Measurements from ENCODE around the gene TMEM272.

The TMEM272 gene

GRCh38 chr13:51844862-51845573 is at the start of gene TMEM272:
TSS of gene TMEM272 (minus strand) at chr13:51845177. CDS start at chr13:51838530, 6,647 bp downstream.
- no peak for DNase-seq (ENCODE audit: low read depth)

DNA sequence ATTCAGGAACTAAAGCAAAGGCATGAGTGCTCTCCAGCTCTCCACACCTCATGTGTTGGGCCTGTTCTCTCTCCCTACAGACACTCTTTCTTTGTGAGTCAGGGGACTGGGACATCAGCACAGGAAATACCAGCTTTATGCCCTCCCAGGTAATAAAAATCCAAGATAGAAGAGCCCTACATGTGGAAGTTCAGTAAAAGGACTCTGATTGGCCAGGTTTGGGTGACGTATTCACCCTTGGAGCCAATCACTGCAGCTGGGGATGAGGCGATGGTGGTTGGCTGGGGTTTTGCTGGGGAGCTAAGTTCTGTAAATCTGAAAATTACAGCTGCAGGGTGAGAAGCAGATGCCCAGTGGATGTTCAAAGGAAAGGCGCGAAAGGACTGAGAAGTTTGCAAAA is 49.3 kb upstream of the TMEM272 start:
- DNase-seq (ENCODE audit: low read depth): no peak

GRCh38 chr13:51892657-51893056 is 47.7 kb upstream of the TMEM272 start:
- DNase-seq (ENCODE audit: low read depth): no peak

DNA sequence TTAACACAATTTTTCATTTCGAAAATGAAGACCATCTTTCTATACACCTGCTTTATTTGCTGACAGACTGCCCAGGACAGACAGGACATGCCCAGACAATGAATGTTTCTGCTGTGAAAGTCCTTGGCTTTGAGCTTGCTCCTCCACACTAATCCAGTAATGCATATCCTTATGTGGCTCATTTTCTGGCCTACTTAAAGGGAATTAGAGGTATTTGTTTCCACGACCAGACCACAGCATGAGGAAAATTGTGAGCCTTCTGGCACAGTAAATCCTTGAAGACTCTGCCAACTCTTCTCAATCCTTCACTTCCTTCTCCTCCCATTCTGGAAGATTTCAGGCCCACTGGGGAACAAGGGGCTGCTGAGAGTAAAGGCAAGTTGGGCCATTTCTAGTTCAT is 42.5 kb upstream of the TMEM272 start:
- no peak for DNase-seq (ENCODE audit: low read depth)

- DNase-seq (ENCODE audit: low read depth): no peak
Observed at GRCh38 chr13:51885651-51886050, 40.7 kb upstream of the TMEM272 start.

DNA sequence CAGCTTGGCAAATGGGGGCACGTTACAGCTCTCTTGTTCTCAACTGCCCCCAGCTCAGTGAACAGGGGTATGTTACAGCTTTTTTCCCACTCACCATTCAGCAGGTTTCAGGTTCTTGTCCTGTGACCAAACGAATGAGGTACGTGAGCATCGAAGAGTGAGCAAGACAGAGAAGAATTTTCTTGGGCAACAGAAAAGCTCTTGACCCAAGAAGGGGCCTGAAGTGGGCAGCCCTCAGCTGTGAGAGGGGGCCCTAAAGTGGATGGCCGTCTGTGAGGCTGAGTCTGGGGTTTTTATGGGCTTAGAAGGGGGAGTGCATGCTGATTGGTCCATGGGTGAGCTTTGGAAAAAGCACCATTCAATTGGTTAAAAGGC is 38.2 kb upstream of the TMEM272 start:
- no peak for DNase-seq (ENCODE audit: low read depth)

GRCh38 chr13:51882570-51883225 is 37.7 kb upstream of the TMEM272 start:
- DNase-seq (ENCODE audit: low read depth): no peak

GRCh38 chr13:51881296-51881695 is 36.3 kb upstream of the TMEM272 start:
- DNase-seq (ENCODE audit: low read depth): no peak

DNA sequence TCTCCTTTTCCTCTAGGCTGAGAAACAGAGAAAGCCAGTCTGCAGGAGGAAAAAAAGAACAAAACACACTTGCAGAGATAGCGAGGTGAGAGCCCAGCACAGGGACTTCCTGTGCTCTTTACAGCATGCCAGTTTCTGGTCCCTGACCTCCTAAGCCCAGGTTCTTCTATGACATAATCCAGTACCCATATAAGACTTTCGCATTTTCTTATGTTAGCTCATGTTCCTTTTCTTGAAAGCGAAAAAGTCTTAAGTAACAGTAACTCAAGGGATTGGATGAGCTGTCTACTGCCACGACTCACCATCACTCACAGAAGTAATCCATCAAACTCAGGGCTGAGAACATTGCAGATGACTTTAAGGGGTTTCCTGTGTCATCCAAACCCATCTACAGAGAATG is 34.2 kb upstream of the TMEM272 start:
- DNase-seq (ENCODE audit: low read depth): no peak

GRCh38 chr13:51874651-51875050 is 29.7 kb upstream of the TMEM272 start:
- no peak for DNase-seq (ENCODE audit: low read depth)

DNA sequence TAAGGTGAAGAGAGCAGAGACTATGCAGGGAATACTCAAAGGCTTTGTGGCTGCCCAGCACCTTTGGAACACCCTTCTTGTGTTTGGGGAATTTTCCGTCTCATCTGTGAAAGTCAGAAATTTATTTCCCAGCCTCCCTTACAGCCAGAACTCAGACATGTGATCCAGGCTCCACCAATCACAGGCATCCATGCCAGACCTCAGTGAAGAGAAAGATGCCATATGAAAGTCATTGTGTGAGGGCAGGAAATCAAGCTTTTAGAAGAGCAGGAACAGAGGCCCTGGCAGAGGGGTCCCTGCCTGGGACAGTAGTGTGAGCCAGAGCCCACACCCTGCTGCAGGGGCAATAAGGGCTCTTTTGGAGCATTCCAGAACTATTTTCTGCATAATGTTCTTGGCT is 28.9 kb upstream of the TMEM272 start:
- DNase-seq (ENCODE audit: low read depth): no peak

DNA sequence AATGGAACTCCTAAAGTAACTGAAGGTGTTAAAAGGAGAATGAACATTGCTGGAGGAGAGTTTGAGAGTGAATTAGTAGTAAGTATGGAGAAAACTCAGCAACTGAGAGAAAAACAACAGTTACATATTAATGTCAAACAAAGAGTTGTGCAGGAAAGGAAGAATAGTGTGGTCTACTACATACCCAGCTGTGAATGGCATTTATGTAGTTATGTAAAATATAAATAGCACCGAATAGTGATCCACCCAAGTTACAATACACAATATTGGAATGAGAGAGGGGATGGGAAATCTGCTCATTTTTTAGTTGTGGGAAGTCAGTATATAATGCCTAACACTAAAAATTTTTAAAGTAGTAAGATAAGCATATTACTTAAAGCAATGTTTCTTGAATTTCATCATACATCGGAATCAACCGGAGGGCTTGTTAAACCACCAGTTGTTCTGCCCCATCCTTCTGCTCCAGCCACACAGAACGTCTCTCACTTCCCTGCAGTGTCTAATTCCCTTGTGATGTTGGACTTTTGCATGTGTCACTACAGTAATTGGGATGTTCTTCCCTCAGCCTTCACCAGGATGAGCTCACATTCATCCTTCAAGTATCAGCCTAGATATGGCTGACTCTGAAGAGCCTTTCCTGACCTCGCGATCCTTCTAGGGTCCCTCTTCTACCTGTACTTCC is 28.3 kb upstream of the TMEM272 start:
- DNase-seq (ENCODE audit: low read depth): no peak

GRCh38 chr13:51870616-51871015 is 25.6 kb upstream of the TMEM272 start:
- no peak for DNase-seq (ENCODE audit: low read depth)

DNA sequence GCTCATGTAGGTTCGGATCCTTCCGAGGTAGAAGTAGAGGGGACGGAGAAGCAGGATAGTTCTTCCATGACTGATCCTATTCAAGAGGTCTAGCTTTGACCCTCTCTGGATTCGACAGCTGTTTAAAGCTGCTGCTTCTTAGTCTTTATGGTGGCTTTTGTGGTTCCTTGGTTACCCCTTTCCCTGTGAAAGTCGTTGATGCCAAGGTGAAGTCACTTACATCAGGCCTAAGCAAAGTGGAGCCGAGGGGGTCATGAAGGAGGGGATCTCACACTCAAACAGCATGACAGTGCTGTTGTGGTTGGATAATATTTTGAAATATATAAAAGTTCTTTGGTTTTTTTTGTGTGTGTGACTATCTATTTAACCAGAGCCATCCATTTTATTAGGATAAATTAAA is 24.9 kb upstream of the TMEM272 start:
- no peak for DNase-seq (ENCODE audit: low read depth)

GRCh38 chr13:51867062-51867461 is 22.1 kb upstream of the TMEM272 start:
- DNase-seq (ENCODE audit: low read depth): no peak

- no peak for DNase-seq (ENCODE audit: low read depth)
Observed at GRCh38 chr13:51865838-51866237, 20.9 kb upstream of the TMEM272 start.

GRCh38 chr13:51862957-51863356 is 18.0 kb upstream of the TMEM272 start:
- DNase-seq (ENCODE audit: low read depth): no peak

DNA sequence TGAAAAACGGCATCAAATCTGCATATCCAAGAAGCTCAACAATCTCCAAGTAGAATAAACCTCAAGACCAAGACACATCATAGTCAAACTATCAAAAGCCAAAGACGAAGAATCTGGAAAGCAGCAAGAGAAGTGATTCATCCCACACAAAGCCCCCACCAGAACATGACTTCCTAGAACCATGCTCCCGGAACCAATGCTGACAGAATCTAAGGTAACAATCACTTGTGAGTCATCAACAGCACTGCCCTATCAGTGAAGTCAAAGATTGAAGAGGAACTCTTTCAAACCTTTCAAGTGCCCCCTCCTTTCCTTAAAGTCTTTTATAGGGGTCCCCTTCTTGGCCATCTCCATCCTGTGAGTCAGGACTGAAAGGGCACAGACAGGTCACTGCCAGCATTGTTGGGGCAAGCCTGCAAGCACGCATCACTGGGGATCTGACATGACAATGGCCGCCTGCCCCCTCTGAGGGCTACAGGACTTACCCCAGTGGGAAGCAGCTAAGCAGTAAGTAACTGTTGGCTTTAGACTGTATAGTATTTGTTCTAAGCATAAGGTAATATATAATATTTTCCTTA is 16.8 kb upstream of the TMEM272 start, which contains the start of gene CCDC70:
CCDC70 (plus strand) TSS at position 247 of the 578 bp plus-strand sequence. CDS start 3,443 bp downstream, outside the sequence.
- DNase-seq (ENCODE audit: low read depth): no peak

- DNase-seq (ENCODE audit: low read depth): no peak
Observed at GRCh38 chr13:51858433-51859247, 13.7 kb upstream of the TMEM272 start.

GRCh38 chr13:51856998-51857397 is 12.0 kb upstream of the TMEM272 start:
- DNase-seq (ENCODE audit: low read depth): no peak

DNA sequence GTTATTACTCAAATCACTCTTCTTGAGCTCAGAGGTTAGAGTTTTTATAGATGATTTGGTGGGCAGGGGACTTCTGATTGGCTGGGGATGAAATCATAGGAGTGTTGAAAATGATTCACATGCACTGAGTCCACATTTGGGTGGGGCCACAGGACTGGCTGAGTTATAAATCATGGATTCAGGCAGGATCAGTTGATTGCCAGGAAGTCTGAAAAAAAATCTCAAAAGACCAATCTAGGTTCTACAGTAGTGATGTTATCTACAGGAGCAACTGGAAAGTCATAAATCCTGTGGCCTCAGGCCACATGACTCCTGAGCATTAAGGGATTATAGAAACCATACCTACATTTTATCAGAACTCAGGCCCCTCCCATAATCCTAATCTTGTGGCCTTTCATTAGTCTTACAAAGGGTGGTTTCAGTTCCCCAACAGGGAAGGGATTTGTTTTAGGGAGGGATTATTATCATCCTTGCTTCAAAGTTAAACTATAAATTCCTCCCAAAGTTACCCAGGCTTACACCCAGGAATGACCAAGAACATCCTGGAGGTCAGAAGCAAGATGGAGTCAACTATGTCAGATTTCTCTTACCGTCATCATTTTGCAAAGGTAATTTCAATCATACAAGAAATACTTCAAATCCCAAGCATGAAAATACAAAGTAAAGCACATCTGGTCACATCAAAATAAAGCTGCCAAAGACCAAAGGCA is 11.2 kb upstream of the TMEM272 start:
- no peak for DNase-seq (ENCODE audit: low read depth)

Measured in stromal cell of bone marrow (primary cell).